B cell (primary cell): Measurements from ENCODE around the gene TSC1. TPM values are rescaled to one million over a fixed set of nuclear protein-coding genes. Genes with fewer than 3 reads are reported as not detected.
A peak's percentile ranks its signal among the peaks of the same experiment; 100 is the strongest.

Experiments
- ATAC-seq: fragments of 200-7000 bp; cut with Tn5 transposase; one replicate; pipeline ENCODE4 v1.10.0; 2021; ENCODE audit warnings: low read depth, mild to moderate bottlenecking, moderate number of reproducible peaks, moderate library complexity
- CTCF ChIA-PET: fragments of 350-600 bp; sonication (Branson Sonifier 250); formaldehyde crosslinking; loops from one replicate; lab custom pipeline; 2021; ENCODE audit warnings: antibody characterized with exemption, inconsistent platforms; lab: Charles Lee
- POLR2A ChIA-PET: fragments of 350-600 bp; sonication (Branson Sonifier 250); formaldehyde crosslinking; loops from one replicate; lab custom pipeline; 2021; ENCODE audit warnings: antibody characterized with exemption; lab: Charles Lee
- DNase-seq: peaks from one replicate; pipeline ENCODE4 v3.0.0; 2013
- H2AFZ ChIP-seq: 2 replicates; pipeline ENCODE4 v1.6.1; 2012; ENCODE audit warnings: mild to moderate bottlenecking, low read depth, low read length; ENCODE audit not compliant: insufficient read depth, poor library complexity, severe bottlenecking
- H3K27ac ChIP-seq, 2 donors: 1 replicate in 1 of 2; 2 replicates in 1 of 2; pipeline ENCODE4 v1.5.1; 2012 to 2013; ENCODE audit warnings: low read length in 2 of 2, mild to moderate bottlenecking in 2 of 2, moderate library complexity in 1 of 2
- H3K27me3 ChIP-seq, 4 experiments: fragments of 200-600 bp in 1 of 4; sonication (generic) in 1 of 4; replicated peaks in 1 of 4; 1 replicate in 2 of 4; 2 replicates in 2 of 4; pipeline versions ENCODE4 v1.6.1 to v1.7.0; 2013 to 2016; ENCODE audit warnings: low read length in 3 of 4, mild to moderate bottlenecking in 2 of 4, mixed read lengths in 1 of 4, moderate library complexity in 1 of 4; ENCODE audit not compliant: insufficient read depth in 4 of 4, control insufficient read depth in 3 of 4; ENCODE audit errors: control extremely low read depth in 1 of 4
- H3K36me3 ChIP-seq, 2 experiments: replicated peaks in 1 of 2; 1 replicate in 1 of 2; 2 replicates in 1 of 2; pipeline versions ENCODE4 v1.6.1 to v1.7.1; 2013; ENCODE audit warnings: low read length in 1 of 2; ENCODE audit not compliant: insufficient read depth in 2 of 2, control insufficient read depth in 1 of 2; ENCODE audit errors: control extremely low read depth in 1 of 2, extremely low read depth in 1 of 2
- H3K4me1 ChIP-seq, 2 donors: fragments of 200-600 bp in 1 of 2; sonication (generic) in 1 of 2; 1 replicate in 1 of 2; 2 replicates in 1 of 2; pipeline versions ENCODE4 v1.5.1 to v1.6.1; 2013 to 2017; ENCODE audit warnings: low read length in 2 of 2; ENCODE audit not compliant: control insufficient read depth in 2 of 2, insufficient read depth in 2 of 2
- H3K4me2 ChIP-seq: replicated peaks from 2 replicates; pipeline ENCODE3; 2012; ENCODE audit warnings: mild to moderate bottlenecking, low read depth, low read length; ENCODE audit not compliant: poor library complexity, severe bottlenecking
- H3K4me3 ChIP-seq, 5 experiments: fragments of 200-600 bp in 1 of 5; sonication (generic) in 1 of 5; 1 replicate in 3 of 5; 2 replicates in 2 of 5; pipeline versions ENCODE4 v1.5.1 to v1.7.0; 2011 to 2016; ENCODE audit warnings: low read length in 4 of 5, mild to moderate bottlenecking in 4 of 5, low read depth in 2 of 5, control low read depth in 1 of 5, moderate library complexity in 1 of 5; ENCODE audit not compliant: insufficient read depth in 1 of 5; ENCODE audit errors: control extremely low read depth in 1 of 5, extremely low read depth in 1 of 5
- H3K79me2 ChIP-seq: fragments of 200-600 bp; sonication (generic); one replicate; pipeline ENCODE4 v1.6.0; 2016; ENCODE audit warnings: low read length; ENCODE audit not compliant: control insufficient read depth, insufficient read depth
- H3K9ac ChIP-seq: fragments of 200-600 bp; sonication (generic); 2 replicates; pipeline ENCODE4 v1.6.1; 2017; ENCODE audit warnings: mild to moderate bottlenecking, low read length, moderate library complexity
- H3K9me3 ChIP-seq, 3 donors: one replicate each; pipeline versions ENCODE4 v1.6.1 to v1.7.1; 2013; ENCODE audit warnings: low read length in 2 of 3; ENCODE audit not compliant: control insufficient read depth in 2 of 3, insufficient read depth in 1 of 3; ENCODE audit errors: control extremely low read depth in 1 of 3
- H4K20me1 ChIP-seq: 2 replicates; pipeline ENCODE4 v1.6.0; 2012; ENCODE audit warnings: mild to moderate bottlenecking, low read length; ENCODE audit not compliant: insufficient read depth, control insufficient read depth, poor library complexity, severe bottlenecking
- H3K27ac Mint-ChIP-seq: one replicate; pipeline ENCODE4 v1.8.0; 2021; ENCODE audit warnings: mixed read lengths
- H3K27me3 Mint-ChIP-seq: one replicate; pipeline ENCODE4 v1.8.0; 2021; ENCODE audit warnings: mixed read lengths
- H3K4me1 Mint-ChIP-seq: one replicate; pipeline ENCODE4 v1.8.0; 2021; ENCODE audit warnings: mixed read lengths
- H3K4me3 Mint-ChIP-seq: one replicate; pipeline ENCODE4 v1.8.0; 2021; ENCODE audit warnings: mixed read lengths
- H3K9me3 Mint-ChIP-seq: one replicate; pipeline ENCODE4 v1.8.0; 2022; ENCODE audit warnings: mixed read lengths; ENCODE audit not compliant: insufficient read depth
- EZH2 ChIP-seq: IDR thresholded peaks from 2 replicates; pipeline ENCODE4 v1.6.1; 2012; ENCODE audit warnings: borderline replicate concordance, low read depth, mild to moderate bottlenecking, moderate library complexity, low read length; ENCODE audit not compliant: insufficient read depth, poor library complexity, severe bottlenecking
- WGBS: methylation state at CpG from one replicate; pipeline ENCODE4 v1.1.5; 2013; ENCODE audit warnings: missing lambda C conversion rate; ENCODE audit not compliant: insufficient coverage; 5-methylcytosine and 5-hydroxymethylcytosine counted together
- intact Hi-C: fragments of 100-400 bp; cut with micrococcal nuclease; formaldehyde crosslinking; loops from one replicate; pipeline ENCODE4 v1.10.0; 2022
- polyA plus RNA-seq: library from polyadenylated mRNA; depleted of rRNA; stranded (reverse); fragments of >200 nt; gene quantifications from 2 replicates; pipeline ENCODE4 v1.2.3, GENCODE V29; 2012
- total RNA-seq, 2 donors: library from RNA; stranded (reverse); fragments of 120-200 nt in 1 of 2; gene quantifications; 1 replicate in 1 of 2; 2 replicates in 1 of 2; pipeline versions ENCODE4 v1.2.3 to v1.2.4, GENCODE V29; 2013 to 2022
- TF ChIP-seq, protein P1 (sequence below): fragments of 200-600 bp; IDR thresholded peaks from one replicate; pipeline ENCODE4 v1.8.0; 2022; ENCODE audit warnings: antibody characterized with exemption, mild to moderate bottlenecking

TSC1 gene
- total and polyA plus RNA-seq, 2 donors (not counting 1 experiment from before 2014, with no cell fraction given), result 34.4 to 102 TPM

GRCh38 chr9:132881826-132882225 is 62.6 kb downstream of the TSC1 start:
- Histone ChIP-seq H3K4me2 (no peak overlapping the region), H3K4me1 (peaks cover 31 to 45% of the 10 kb centered on the region in 2 donors), H2AFZ (no peak overlapping the region), H3K9me3 (no peaks in the 10 kb centered on the region), H3K36me3 (no peaks in the 10 kb centered on the region), H4K20me1 (no peaks in the 10 kb centered on the region), H3K27ac (no peak overlapping the region), H3K4me3 (no peak overlapping the region), H3K27me3 (no peaks in the 10 kb centered on the region), H3K79me2 (no peaks in the 10 kb centered on the region), H3K9ac (no peak overlapping the region)
- H3K27me3 Mint-ChIP-seq, result no peaks in the 10 kb centered on the region
- CTCF ChIA-PET, result no interaction called here
- no peak for ATAC-seq
- intact Hi-C loops, result no loop called here
- H3K27ac Mint-ChIP-seq, result no peak overlapping the region
- WGBS, result 43% methylated on average over 3 of the region's 6 CpGs
- POLR2A ChIA-PET, result no interaction called here
- no peak for TF ChIP-seq EZH2
- TF ChIP-seq, protein P1, sequence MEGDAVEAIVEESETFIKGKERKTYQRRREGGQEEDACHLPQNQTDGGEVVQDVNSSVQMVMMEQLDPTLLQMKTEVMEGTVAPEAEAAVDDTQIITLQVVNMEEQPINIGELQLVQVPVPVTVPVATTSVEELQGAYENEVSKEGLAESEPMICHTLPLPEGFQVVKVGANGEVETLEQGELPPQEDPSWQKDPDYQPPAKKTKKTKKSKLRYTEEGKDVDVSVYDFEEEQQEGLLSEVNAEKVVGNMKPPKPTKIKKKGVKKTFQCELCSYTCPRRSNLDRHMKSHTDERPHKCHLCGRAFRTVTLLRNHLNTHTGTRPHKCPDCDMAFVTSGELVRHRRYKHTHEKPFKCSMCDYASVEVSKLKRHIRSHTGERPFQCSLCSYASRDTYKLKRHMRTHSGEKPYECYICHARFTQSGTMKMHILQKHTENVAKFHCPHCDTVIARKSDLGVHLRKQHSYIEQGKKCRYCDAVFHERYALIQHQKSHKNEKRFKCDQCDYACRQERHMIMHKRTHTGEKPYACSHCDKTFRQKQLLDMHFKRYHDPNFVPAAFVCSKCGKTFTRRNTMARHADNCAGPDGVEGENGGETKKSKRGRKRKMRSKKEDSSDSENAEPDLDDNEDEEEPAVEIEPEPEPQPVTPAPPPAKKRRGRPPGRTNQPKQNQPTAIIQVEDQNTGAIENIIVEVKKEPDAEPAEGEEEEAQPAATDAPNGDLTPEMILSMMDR, result no peak
- H3K4me3 Mint-ChIP-seq, result no peak overlapping the region
- DNase-seq, result no peak
- H3K9me3 Mint-ChIP-seq, result no peaks in the 10 kb centered on the region
- peaks cover 33% of the 10 kb centered on the region for H3K4me1 Mint-ChIP-seq

GRCh38 chr9:132880324-132880661 is 64.1 kb downstream of the TSC1 start:
- 96% methylated on average over 5 of the region's 7 CpGs for WGBS
- H3K36me3 ChIP-seq, result no peaks in the 10 kb centered on the region
- no peaks in the 10 kb centered on the region for H3K9me3 Mint-ChIP-seq
- H3K9me3 ChIP-seq, result no peaks in the 10 kb centered on the region
- H3K27ac ChIP-seq, result peak overlapping the region in 1 of 2 donors; percentile 81
- H2AFZ ChIP-seq, result no peak overlapping the region
- no peaks in the 10 kb centered on the region for H3K79me2 ChIP-seq
- no peak overlapping the region for H3K4me2 ChIP-seq
- no peaks in the 10 kb centered on the region for H4K20me1 ChIP-seq
- peaks cover 17 to 32% of the 10 kb centered on the region in 2 donors for H3K4me1 ChIP-seq
- intact Hi-C loops, result no loop called here
- ChIA-PET CTCF (interaction anchor here (1.8 to 2.9 kb wide), 2 partner anchors 8 to 21 kb away, joined by 4 to 30 read pairs; no protein-coding TSS in a partner anchor), POLR2A (no interaction called here)
- no peak overlapping the region for H3K9ac ChIP-seq
- DNase-seq (no peak), ATAC-seq (no peak)
- peak overlapping the region; percentile 24 for H3K4me3 Mint-ChIP-seq
- peak overlapping the region; percentile 91 for H3K27ac Mint-ChIP-seq
- H3K4me1 Mint-ChIP-seq, result peaks cover 21% of the 10 kb centered on the region
- no peak overlapping the region for H3K4me3 ChIP-seq
- no peaks in the 10 kb centered on the region for H3K27me3 Mint-ChIP-seq
- TF ChIP-seq EZH2, result no peak
- TF ChIP-seq, protein P1, result no peak
- H3K27me3 ChIP-seq, result no peaks in the 10 kb centered on the region
